ENCODE data around the gene FANCB.
A peak's percentile ranks its signal among the peaks of the same experiment; 100 is the strongest.

The FANCB gene

DNA sequence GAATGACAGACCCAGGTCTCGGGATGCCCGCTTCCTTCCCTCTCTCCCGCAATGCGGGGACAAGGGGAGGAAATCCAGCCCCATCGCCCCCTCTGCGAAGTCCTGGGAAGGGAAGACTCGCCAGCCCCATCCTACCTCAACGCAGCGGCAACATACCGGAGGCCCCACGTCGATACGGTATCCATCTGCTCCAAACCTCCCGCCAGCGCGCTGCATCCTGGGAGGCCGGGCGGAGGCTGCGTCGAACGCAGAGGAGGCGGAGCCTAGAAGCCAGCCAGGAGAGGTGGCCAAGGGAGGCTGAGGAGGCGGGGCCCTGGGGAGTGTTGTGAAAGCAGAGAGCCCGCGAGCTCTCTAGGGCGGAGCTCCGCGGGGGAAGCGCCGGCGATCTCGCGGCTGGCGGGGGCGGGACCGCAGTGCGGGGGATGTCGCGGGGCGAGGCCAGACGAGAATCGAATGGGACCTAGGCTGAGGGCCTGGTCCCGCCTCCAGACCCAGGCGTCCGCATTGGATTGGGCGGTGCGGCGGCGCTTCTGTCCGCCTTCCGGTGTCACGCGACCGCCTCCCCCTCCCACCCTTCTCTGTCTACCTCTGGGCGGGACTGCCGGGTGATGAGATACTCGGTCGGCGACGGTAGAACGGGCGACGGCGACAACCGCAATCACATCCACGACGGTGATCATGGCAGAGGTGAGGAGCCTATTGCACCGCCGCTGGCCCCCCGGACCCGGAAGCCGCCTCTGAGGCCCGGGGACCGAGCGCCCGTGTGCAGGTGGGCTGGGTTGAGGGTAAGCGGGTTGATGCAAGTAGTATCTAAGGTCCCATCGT is at the start of gene FANCB, which contains the start of gene MOSPD2:
FANCB (minus strand) TSS at position 219 of the 825 bp plus-strand sequence. CDS start 7,559 bp downstream, outside the sequence.
MOSPD2 (plus strand) TSS at position 571 of the 825 bp plus-strand sequence; CDS start at position 679, 108 bp downstream.
- DNase-seq (ENCODE audit: low read depth) = peak; percentile 86

- DNase-seq (ENCODE audit: low read depth) = no peak
These were observed 49.6 kb upstream of the FANCB start for GRCh38 chrX:14922437-14922836.

GRCh38 chrX:14920196-14920595 is 47.3 kb upstream of the FANCB start:
- no peak for DNase-seq (ENCODE audit: low read depth)

DNA sequence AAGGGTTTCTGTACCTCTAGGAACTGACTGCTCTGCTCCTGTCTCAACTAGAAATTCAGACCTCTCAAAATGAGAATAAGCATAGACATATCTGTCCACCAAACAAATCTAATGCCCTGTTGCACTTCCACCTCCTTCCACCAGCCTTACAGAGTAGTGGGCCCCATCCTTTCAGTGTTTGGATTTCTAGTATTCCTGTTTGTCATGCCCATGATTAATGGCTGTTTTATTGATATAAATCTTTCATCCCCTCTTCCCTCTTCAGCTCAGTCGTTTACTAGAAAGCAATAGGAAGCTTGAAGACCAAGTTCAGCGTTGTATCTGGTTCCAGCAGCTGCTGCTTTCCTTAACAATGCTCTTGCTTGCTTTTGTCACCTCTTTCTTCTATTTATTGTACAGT is 46.5 kb upstream of the FANCB start:
- DNase-seq (ENCODE audit: low read depth) = no peak

GRCh38 chrX:14916017-14916674 is 43.3 kb upstream of the FANCB start:
- DNase-seq (ENCODE audit: low read depth) = no peak

- no peak for DNase-seq (ENCODE audit: low read depth)
These were observed 42.7 kb upstream of the FANCB start for GRCh38 chrX:14915596-14915995.

- DNase-seq (ENCODE audit: low read depth) = no peak
These were observed 40.4 kb upstream of the FANCB start for GRCh38 chrX:14913241-14913640.

GRCh38 chrX:14903891-14904290 is 31.0 kb upstream of the FANCB start:
- no peak for DNase-seq (ENCODE audit: low read depth)

DNA sequence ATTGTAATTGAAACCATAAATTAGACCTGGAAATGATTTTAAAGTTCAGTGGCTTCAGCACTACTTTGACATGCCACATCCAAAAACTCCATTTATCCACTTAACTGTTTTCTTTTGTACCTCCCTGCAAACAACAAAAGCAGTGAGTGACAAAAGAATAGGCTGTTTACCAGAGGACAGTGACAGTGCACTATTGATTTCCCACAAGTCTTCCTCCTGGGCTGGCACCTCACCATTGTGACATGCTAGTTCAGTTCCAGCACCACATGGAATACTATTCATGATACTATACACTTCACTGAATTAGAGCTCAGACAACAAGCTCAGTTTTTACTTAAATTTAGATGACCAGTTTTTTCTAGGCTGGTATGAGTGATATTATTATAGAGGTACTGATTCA is 29.7 kb upstream of the FANCB start:
- DNase-seq (ENCODE audit: low read depth) = no peak

GRCh38 chrX:14899607-14900006 is 26.7 kb upstream of the FANCB start:
- DNase-seq (ENCODE audit: low read depth) = no peak

DNA sequence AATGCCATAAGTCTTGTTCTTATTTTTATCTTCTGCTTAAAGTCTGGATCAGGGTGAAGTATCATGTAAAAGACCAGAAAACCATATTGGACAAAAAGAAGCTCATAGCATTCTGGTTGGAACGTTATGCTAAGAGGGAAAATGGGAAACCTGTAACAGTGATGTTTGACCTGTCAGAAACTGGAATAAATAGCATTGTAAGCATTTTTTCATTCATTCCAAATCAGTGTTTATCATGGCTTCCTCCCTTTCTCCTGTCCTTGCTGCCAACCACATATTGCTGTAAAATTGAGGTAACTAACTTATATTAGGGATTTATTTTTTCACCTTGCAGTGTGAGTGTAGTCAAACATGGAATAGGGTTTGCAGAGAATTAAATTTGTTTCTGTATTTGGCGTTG is 24.2 kb upstream of the FANCB start:
- DNase-seq (ENCODE audit: low read depth) = no peak

DNA sequence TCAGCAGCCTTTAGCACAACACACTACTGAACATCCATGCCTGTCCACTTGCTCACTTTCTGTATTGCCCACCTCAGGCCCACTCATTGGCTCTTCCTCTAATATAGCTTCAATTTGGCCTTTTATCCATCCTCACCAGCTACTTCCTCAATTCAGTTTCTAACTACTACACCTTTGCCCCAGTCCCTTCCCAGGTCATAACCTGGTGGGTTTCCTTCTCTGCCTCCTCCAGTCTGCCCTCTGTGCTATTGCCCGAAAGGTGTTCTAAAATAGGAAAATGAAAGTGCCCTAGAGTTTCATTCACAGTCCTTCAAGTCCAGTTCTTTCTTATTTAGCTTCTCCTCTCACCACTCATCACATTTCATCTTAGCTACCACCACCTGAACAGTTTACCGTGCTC is 23.4 kb upstream of the FANCB start:
- no peak for DNase-seq (ENCODE audit: low read depth)

DNA sequence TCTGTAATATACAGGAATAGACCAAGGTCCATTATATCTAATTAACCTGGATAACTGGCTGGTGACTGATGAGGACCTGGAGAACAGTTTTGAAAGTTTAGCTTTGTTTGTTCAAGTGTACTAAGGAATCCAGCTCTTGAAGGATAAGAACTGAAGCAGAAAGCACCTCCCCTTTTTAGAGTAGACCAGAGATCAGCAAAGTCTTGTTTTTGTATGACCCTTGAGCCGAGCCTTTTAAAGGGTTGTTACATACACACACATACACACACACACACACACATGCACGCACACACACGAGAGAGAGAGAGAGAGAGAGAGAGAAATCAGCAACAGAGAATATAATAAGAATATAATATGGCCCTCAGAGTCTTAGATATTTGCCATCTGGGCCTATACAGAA is 13.4 kb upstream of the FANCB start:
- no peak for DNase-seq (ENCODE audit: low read depth)

DNA sequence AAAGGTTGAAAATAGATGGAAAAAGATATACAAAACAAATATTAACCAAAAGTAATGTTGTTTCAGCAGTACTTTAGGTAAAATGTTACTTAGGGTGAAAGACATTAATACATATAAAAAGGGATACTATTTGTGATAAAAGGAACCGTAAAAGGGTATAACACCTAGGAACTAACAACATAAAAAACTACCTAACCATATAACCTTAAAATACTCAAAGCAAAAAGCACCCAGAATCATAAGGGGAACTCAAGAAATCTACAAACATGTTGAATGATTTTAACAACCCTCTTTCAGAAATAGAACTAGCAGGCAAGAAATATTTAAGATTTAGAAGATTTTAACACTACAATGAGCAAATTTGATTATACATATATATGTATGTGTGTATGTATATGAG is 11.8 kb upstream of the FANCB start:
- no peak for DNase-seq (ENCODE audit: low read depth)

GRCh38 chrX:14883826-14884225 is 11.0 kb upstream of the FANCB start:
- DNase-seq (ENCODE audit: low read depth) = no peak

- DNase-seq (ENCODE audit: low read depth) = no peak
These were observed 2.8 kb upstream of the FANCB start for GRCh38 chrX:14875624-14876023.

- no peak for DNase-seq (ENCODE audit: low read depth)
These were observed 794 bp upstream of the FANCB start for GRCh38 chrX:14873676-14874049.

DNA sequence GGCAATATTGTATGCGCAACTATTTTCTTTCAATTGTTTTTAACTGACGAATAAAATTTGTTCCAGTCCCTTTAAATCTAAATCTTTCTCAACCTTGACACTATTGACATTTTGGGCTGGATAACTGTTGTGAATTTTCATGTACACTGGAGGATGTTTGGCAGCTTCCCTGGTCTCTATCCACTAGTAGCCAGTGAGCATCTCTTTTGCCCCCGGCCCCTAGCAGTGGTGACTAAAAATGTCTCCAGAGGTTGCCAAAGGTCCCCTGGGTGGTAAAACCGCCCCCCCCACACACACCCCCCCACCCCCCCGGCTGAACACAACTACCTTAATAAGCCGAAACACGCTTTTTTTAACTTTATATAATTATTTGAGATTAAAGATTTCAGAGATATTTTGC is 514 bp downstream of the FANCB start:
- DNase-seq (ENCODE audit: low read depth) = no peak

- DNase-seq (ENCODE audit: low read depth) = no peak
These were observed 1.1 kb downstream of the FANCB start for GRCh38 chrX:14871767-14872166.

- no peak for DNase-seq (ENCODE audit: low read depth)
These were observed 7.7 kb downstream of the FANCB start for GRCh38 chrX:14865201-14865600.

DNA sequence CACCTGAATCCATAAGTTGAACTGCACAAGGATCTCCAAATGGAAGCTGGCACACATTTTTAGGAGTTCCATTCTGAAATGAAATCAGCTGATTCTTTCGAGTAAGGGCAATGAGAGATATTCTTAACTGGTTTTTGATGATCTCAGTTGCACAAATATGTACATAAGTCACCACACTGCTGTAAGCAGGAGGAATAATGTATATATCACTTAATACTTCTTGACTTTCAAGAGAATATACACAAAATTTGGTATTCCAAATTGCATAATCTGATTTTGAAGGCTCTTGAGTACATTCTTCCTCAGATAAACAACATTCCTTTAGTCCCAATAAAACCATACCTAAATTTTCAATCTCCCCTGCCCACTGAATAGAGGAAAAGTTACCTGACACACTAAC is 8.2 kb downstream of the FANCB start:
- DNase-seq (ENCODE audit: low read depth) = no peak

DNA sequence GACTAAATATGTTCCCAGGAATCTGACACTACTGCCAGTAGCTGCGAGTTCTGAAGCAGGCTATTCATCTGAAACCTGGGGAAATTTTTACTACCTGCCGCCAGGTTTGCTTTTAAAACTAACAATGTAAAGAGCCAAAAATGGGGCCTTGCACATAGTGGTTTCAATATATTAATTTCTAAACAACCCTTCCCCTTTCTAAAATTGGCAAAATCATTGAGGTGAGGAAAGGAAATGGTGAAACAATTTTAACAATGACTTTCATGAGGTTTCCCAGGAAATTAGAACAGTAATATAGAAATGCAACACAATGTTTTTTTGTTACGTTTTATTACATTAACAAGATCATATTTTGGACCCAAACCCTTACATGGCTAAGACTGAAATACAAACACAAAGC is 21.3 kb downstream of the FANCB start:
- DNase-seq (ENCODE audit: low read depth) = no peak

GRCh38 chrX:14843666-14844065 is 29.2 kb downstream of the FANCB start:
- DNase-seq (ENCODE audit: low read depth) = no peak

DNA sequence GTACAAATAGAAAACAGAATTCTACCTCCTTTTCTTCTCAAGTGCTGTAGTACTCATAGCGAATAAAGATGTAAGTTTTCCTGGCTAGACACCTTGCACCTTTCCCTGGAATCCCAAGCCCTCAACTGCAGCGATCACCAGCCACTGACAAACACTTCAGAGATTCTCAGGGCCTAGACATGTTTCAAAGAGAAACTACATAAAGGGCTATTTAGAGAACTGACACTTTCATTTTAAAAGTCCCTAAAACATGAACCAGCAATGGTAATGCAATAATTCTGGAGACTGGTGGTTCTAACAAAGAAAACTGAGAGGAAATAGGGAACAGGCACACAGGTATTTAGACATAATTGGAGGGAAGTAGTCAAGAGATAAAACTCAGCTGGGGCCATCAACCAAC is 35.7 kb downstream of the FANCB start:
- DNase-seq (ENCODE audit: low read depth) = no peak

All from activated gamma-delta T cell treated with anti-CD3 and anti-CD28 coated beads, Interleukin-2, amount 50 U/mL, for 16 hours (primary cell).